ENCODE results near the gene ATF7. TPM values are rescaled to one million over a fixed set of nuclear protein-coding genes. Genes with fewer than 3 reads are reported as not detected.
A peak's percentile ranks its signal among the peaks of the same experiment; 100 is the strongest.

Gene ATF7
- polyA plus RNA-seq, 3 donors, result 21.7 to 27.9 (median 24.4) TPM

DNA sequence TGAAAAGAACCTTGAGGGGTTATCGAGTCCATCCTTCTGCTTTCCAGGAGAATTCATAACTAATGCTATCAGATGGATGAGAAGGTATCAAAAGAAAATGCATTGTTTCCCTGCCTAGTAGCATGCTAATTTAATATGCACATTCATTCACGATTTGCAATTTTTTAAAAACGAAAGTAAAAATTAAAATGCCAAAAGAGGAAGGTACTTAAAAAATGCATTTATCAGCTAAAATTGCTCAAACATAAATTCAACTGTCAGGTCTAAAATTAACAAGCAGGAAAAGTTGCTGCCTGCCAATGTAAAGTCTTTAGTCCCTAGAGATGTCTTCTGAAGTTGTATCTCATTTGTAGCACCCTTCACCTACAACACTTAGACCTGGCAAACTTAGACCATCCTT, 7.9 kb downstream of the ATF7 start:
- Histone ChIP-seq H3K27ac (ENCODE audit: low read depth in 1 of 2, low read length in 2 of 2) (peak overlapping the region; percentile 82 to 86), H3K79me2 (ENCODE audit: insufficient read depth, low read length) (peaks cover 97% of the 10 kb centered on the region), H3K9me3 (replicated peaks in 1 of 2; ENCODE audit: control insufficient read depth in 1 of 2, insufficient read depth in 1 of 2, low read length in 2 of 2) (no peaks in the 10 kb centered on the region), H3K4me2 (replicated peaks; ENCODE audit: extremely low read depth, low read length, poor library complexity, severe bottlenecking) (peak overlapping the region; percentile 77), H3K27me3 (ENCODE audit: control insufficient read depth in 2 of 2, insufficient read depth in 2 of 2, low read length in 2 of 2) (no peaks in the 10 kb centered on the region), H4K20me1 (ENCODE audit: insufficient read depth, low read length) (peaks cover 12% of the 10 kb centered on the region), H3K36me3 (replicated peaks in 1 of 2; ENCODE audit: control insufficient read depth in 1 of 2, insufficient read depth in 2 of 2, low read length in 2 of 2) (peaks cover 15 to 30% of the 10 kb centered on the region in 2 donors), H3K4me3 (replicated peaks in 1 of 3; ENCODE audit: low read depth in 2 of 3, low read length in 3 of 3) (peak overlapping the region; percentile 45 to 95 (median 86)), H3K4me1 (ENCODE audit: control insufficient read depth in 1 of 2, insufficient read depth in 2 of 2, low read length in 2 of 2) (peaks cover 33 to 45% of the 10 kb centered on the region in 2 donors), H3K9ac (ENCODE audit: insufficient read depth, low read length, poor library complexity, severe bottlenecking) (peak overlapping the region; percentile 67), H2AFZ (ENCODE audit: insufficient read depth, low read depth, low read length, poor library complexity, severe bottlenecking) (peak overlapping the region; percentile 68)
- H3K36me3 Mint-ChIP-seq, result peaks cover 9 to 34% of the 10 kb centered on the region in 2 donors
- peaks cover 56% of the 10 kb centered on the region for H3K4me1 Mint-ChIP-seq
- peak overlapping the region; percentile 71 to 88 for H3K4me3 Mint-ChIP-seq
- peaks cover 0 to 2% (median 0%) of the 10 kb centered on the region in 7 donors for H3K9me3 Mint-ChIP-seq
- peaks cover 0 to 1% (median 0%) of the 10 kb centered on the region in 3 donors for H3K27me3 Mint-ChIP-seq (ENCODE audit: low read depth in 3 of 3)
- TF ChIP-seq, protein P1, sequence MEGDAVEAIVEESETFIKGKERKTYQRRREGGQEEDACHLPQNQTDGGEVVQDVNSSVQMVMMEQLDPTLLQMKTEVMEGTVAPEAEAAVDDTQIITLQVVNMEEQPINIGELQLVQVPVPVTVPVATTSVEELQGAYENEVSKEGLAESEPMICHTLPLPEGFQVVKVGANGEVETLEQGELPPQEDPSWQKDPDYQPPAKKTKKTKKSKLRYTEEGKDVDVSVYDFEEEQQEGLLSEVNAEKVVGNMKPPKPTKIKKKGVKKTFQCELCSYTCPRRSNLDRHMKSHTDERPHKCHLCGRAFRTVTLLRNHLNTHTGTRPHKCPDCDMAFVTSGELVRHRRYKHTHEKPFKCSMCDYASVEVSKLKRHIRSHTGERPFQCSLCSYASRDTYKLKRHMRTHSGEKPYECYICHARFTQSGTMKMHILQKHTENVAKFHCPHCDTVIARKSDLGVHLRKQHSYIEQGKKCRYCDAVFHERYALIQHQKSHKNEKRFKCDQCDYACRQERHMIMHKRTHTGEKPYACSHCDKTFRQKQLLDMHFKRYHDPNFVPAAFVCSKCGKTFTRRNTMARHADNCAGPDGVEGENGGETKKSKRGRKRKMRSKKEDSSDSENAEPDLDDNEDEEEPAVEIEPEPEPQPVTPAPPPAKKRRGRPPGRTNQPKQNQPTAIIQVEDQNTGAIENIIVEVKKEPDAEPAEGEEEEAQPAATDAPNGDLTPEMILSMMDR (IDR thresholded peaks at IDR 0.05), result no peak
- peak in 2 of 3 donors; percentile 15 to 26 for DNase-seq
- intact Hi-C loops (cut with micrococcal nuclease), result no loop called here
- H3K27ac Mint-ChIP-seq, result peak overlapping the region; percentile 85 to 95 (median 93)
- no CpG with 5 or more reads among the region's 3 CpGs for WGBS (ENCODE audit: insufficient coverage)

DNA sequence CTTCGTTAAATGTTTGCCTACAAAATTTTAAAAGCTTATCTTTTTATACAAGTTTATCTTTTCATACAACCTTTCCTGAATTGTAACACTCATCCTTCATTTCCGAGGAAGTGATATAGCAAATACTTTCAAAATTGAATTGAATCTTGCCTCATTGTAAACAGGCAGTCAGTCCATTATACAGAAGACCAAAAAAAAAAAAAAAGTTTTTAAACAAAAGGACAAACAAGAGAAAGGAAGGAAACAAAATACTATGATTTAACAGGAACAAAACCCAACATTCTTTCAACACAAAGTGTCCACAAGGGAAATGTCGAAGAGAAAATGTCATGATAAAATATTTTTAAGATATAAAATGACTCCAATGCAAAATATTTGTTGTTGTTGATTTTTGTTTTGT, 8.5 kb downstream of the ATF7 start:
- Histone ChIP-seq H3K27ac (ENCODE audit: low read depth in 1 of 2, low read length in 2 of 2) (peak overlapping the region; percentile 65 to 86), H3K79me2 (ENCODE audit: insufficient read depth, low read length) (peaks cover 97% of the 10 kb centered on the region)

More for the DNA sequence above, 8.5 kb downstream of the ATF7 start:
- peaks cover 0 to 1% (median 0%) of the 10 kb centered on the region in 3 donors for H3K27me3 Mint-ChIP-seq (ENCODE audit: low read depth in 3 of 3)
- peaks cover 14% of the 10 kb centered on the region for H4K20me1 ChIP-seq (ENCODE audit: insufficient read depth, low read length)
- H3K4me3 ChIP-seq (replicated peaks in 1 of 3; ENCODE audit: low read depth in 2 of 3, low read length in 3 of 3), result peak overlapping the region; percentile 45 to 95 (median 86)
- peak overlapping the region; percentile 71 to 88 for H3K4me3 Mint-ChIP-seq
- peak overlapping the region; percentile 67 for H3K9ac ChIP-seq (ENCODE audit: insufficient read depth, low read length, poor library complexity, severe bottlenecking)
- peak overlapping the region; percentile 77 for H3K4me2 ChIP-seq (replicated peaks; ENCODE audit: extremely low read depth, low read length, poor library complexity, severe bottlenecking)
- peak overlapping the region; percentile 85 to 95 (median 93) for H3K27ac Mint-ChIP-seq
- intact Hi-C loops (cut with micrococcal nuclease), result no loop called here
- WGBS (ENCODE audit: insufficient coverage), result no CpG with 5 or more reads among the region's 3 CpGs
- H3K9me3 Mint-ChIP-seq, result peaks cover 0 to 2% (median 0%) of the 10 kb centered on the region in 7 donors
- H3K4me1 Mint-ChIP-seq, result peaks cover 51% of the 10 kb centered on the region
- peak in 1 of 3 donors; percentile 10 for DNase-seq
- peaks cover 13 to 33% of the 10 kb centered on the region in 2 donors for H3K36me3 ChIP-seq (replicated peaks in 1 of 2; ENCODE audit: control insufficient read depth in 1 of 2, insufficient read depth in 2 of 2, low read length in 2 of 2)
- H3K9me3 ChIP-seq (replicated peaks in 1 of 2; ENCODE audit: control insufficient read depth in 1 of 2, insufficient read depth in 1 of 2, low read length in 2 of 2), result no peaks in the 10 kb centered on the region
- peaks cover 9 to 37% of the 10 kb centered on the region in 2 donors for H3K36me3 Mint-ChIP-seq
- TF ChIP-seq, protein P1 (IDR thresholded peaks at IDR 0.05), result no peak
- H3K27me3 ChIP-seq (ENCODE audit: control insufficient read depth in 2 of 2, insufficient read depth in 2 of 2, low read length in 2 of 2), result no peaks in the 10 kb centered on the region
- H2AFZ ChIP-seq (ENCODE audit: insufficient read depth, low read depth, low read length, poor library complexity, severe bottlenecking), result peak overlapping the region; percentile 68
- H3K4me1 ChIP-seq (ENCODE audit: control insufficient read depth in 1 of 2, insufficient read depth in 2 of 2, low read length in 2 of 2), result peaks cover 30 to 39% of the 10 kb centered on the region in 2 donors

Measured in CD14-positive monocyte (primary cell).